HG03095 (cell line): ENCODE results near the gene MPP3.

Experiments used
- ATAC-seq: cut with Tn5 transposase; IDR thresholded peaks from one replicate; pipeline ENCODE4 v1.9.1; 2021; ENCODE audit warnings: moderate library complexity; ENCODE audit not compliant: unreplicated experiment

The MPP3 gene

GRCh38 chr17:43753493-43754129 lies 79.3 kb downstream of the MPP3 start:
- no peak for ATAC-seq
